Measurements from ENCODE around the gene CFLAR. TPM values are rescaled to one million over a fixed set of nuclear protein-coding genes. Genes with fewer than 3 reads are reported as not detected.

The CFLAR gene
- total and polyA plus RNA-seq, 2 of the 13 experiments (the other 11 are each of a cell fraction or from before 2014, with no cell fraction given), result 43.8 to 92.1 TPM

- TF ChIP-seq, protein P1, sequence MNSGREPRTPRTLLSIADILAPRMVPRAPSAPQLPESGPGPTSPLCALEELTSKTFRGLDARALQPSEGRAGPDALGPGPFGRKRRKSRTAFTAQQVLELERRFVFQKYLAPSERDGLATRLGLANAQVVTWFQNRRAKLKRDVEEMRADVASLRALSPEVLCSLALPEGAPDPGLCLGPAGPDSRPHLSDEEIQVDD (CRISPR knock-in tag; IDR thresholded peaks at IDR 0.05; ENCODE audit: borderline replicate concordance), result no peak
- TF ChIP-seq ZBTB37 (CRISPR knock-in tag; IDR thresholded peaks at IDR 0.05) (no peak; the same call in 1 of the 2 replicates), ATF1 (CRISPR knock-in tag; IDR thresholded peaks at IDR 0.05) (no peak), GTF3A (CRISPR knock-in tag; conservative IDR thresholded peaks at IDR 0.05) (no peak; the same call in 1 of the 2 replicates), TCF7L2 (IDR thresholded peaks at IDR 0.05; ENCODE audit: low read depth, low read length) (no peak), ZNF780A (CRISPR knock-in tag; IDR thresholded peaks at IDR 0.05) (no peak), MTA3 (CRISPR knock-in tag; IDR thresholded peaks at IDR 0.05) (no peak), ZNF558 (CRISPR knock-in tag; IDR thresholded peaks at IDR 0.05; ENCODE audit: borderline replicate concordance) (peak; percentile 90; the same call in 1 of the 2 replicates), SMAD9 (CRISPR knock-in tag; IDR thresholded peaks at IDR 0.05) (no peak), MAX (IDR thresholded peaks at IDR 0.05) (peak; percentile 56), SP140L (CRISPR knock-in tag; IDR thresholded peaks at IDR 0.05; ENCODE audit: borderline replicate concordance) (peak; percentile 72; the same call in 1 of the 2 replicates)
- TF ChIP-seq, protein P2, sequence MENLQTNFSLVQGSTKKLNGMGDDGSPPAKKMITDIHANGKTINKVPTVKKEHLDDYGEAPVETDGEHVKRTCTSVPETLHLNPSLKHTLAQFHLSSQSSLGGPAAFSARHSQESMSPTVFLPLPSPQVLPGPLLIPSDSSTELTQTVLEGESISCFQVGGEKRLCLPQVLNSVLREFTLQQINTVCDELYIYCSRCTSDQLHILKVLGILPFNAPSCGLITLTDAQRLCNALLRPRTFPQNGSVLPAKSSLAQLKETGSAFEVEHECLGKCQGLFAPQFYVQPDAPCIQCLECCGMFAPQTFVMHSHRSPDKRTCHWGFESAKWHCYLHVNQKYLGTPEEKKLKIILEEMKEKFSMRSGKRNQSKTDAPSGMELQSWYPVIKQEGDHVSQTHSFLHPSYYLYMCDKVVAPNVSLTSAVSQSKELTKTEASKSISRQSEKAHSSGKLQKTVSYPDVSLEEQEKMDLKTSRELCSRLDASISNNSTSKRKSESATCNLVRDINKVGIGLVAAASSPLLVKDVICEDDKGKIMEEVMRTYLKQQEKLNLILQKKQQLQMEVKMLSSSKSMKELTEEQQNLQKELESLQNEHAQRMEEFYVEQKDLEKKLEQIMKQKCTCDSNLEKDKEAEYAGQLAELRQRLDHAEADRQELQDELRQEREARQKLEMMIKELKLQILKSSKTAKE (CRISPR knock-in tag; IDR thresholded peaks at IDR 0.05; ENCODE audit: borderline replicate concordance), result peak; percentile 22; the same call in 1 of the 2 replicates
- TF ChIP-seq, protein P3, sequence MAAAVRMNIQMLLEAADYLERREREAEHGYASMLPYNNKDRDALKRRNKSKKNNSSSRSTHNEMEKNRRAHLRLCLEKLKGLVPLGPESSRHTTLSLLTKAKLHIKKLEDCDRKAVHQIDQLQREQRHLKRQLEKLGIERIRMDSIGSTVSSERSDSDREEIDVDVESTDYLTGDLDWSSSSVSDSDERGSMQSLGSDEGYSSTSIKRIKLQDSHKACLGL (CRISPR knock-in tag; IDR thresholded peaks at IDR 0.05), result peak; percentile 94
- TF ChIP-seq, protein P4, sequence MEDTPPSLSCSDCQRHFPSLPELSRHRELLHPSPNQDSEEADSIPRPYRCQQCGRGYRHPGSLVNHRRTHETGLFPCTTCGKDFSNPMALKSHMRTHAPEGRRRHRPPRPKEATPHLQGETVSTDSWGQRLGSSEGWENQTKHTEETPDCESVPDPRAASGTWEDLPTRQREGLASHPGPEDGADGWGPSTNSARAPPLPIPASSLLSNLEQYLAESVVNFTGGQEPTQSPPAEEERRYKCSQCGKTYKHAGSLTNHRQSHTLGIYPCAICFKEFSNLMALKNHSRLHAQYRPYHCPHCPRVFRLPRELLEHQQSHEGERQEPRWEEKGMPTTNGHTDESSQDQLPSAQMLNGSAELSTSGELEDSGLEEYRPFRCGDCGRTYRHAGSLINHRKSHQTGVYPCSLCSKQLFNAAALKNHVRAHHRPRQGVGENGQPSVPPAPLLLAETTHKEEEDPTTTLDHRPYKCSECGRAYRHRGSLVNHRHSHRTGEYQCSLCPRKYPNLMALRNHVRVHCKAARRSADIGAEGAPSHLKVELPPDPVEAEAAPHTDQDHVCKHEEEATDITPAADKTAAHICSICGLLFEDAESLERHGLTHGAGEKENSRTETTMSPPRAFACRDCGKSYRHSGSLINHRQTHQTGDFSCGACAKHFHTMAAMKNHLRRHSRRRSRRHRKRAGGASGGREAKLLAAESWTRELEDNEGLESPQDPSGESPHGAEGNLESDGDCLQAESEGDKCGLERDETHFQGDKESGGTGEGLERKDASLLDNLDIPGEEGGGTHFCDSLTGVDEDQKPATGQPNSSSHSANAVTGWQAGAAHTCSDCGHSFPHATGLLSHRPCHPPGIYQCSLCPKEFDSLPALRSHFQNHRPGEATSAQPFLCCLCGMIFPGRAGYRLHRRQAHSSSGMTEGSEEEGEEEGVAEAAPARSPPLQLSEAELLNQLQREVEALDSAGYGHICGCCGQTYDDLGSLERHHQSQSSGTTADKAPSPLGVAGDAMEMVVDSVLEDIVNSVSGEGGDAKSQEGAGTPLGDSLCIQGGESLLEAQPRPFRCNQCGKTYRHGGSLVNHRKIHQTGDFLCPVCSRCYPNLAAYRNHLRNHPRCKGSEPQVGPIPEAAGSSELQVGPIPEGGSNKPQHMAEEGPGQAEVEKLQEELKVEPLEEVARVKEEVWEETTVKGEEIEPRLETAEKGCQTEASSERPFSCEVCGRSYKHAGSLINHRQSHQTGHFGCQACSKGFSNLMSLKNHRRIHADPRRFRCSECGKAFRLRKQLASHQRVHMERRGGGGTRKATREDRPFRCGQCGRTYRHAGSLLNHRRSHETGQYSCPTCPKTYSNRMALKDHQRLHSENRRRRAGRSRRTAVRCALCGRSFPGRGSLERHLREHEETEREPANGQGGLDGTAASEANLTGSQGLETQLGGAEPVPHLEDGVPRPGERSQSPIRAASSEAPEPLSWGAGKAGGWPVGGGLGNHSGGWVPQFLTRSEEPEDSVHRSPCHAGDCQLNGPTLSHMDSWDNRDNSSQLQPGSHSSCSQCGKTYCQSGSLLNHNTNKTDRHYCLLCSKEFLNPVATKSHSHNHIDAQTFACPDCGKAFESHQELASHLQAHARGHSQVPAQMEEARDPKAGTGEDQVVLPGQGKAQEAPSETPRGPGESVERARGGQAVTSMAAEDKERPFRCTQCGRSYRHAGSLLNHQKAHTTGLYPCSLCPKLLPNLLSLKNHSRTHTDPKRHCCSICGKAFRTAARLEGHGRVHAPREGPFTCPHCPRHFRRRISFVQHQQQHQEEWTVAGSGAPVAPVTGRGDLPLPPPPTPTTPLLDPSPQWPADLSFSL (CRISPR knock-in tag; IDR thresholded peaks at IDR 0.05), result no peak
- TF ChIP-seq, protein P5, sequence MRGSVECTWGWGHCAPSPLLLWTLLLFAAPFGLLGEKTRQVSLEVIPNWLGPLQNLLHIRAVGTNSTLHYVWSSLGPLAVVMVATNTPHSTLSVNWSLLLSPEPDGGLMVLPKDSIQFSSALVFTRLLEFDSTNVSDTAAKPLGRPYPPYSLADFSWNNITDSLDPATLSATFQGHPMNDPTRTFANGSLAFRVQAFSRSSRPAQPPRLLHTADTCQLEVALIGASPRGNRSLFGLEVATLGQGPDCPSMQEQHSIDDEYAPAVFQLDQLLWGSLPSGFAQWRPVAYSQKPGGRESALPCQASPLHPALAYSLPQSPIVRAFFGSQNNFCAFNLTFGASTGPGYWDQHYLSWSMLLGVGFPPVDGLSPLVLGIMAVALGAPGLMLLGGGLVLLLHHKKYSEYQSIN (CRISPR knock-in tag; IDR thresholded peaks at IDR 0.05; ENCODE audit: borderline replicate concordance), result no peak
Measured at GRCh38 chr2:201116115-201116958, at the start of gene CFLAR (continued).
